Hepatic stellate cell (primary cell): ENCODE data around the gene FAM219A.
"Not testable (repeated sequence)": the region's sequence is repeated elsewhere in the genome, so short reads cannot be mapped to it uniquely, and the experiment has no call there.

Experiments
- DNase-seq: peaks from one replicate; pipeline ENCODE4 v3.0.0; 2011; ENCODE audit warnings: low spot score

FAM219A gene

DNA sequence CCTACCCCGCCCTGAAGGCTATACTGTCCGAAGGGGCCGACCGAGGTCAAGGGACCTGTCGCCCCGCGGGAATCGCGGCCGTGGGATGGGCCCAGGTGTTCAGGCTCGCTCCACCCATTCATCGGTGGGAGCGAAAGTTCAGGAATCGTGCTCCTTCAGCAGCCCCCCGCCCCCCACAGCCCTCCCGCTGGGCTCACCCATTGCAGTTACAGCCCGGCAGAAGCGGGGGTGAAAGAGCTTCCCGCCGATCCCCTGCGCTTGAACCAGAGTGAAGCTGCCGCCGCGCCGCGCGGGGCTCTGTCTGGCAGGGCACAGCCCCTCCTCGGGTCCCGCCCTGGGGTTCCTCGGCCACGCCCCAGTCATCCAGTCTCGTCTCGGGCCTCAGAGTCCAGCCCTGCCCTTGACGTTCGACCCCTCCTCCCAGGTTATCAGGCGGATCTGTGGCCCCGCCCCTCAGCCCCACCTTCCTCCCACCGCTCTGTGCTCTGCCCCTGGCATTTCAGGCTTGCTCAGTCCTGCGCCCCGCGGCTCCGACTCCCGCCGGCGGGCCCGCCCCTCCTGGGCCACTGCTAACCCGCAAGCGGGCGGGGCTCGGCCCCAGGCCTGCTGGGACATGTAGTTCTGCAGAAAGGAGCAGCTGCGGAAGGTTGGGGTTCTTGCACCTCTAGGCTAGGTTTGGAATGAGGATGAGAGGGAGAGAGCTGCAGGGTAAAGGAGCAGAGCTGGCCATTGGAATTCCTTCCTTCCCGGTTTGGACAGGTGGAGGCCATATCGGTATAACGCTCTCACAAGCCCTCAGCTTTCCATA lies 81.6 kb downstream of the FAM219A start, which contains the start of gene MYORG:
Gene MYORG (minus strand): TSS at position 303 of the 808 bp plus-strand sequence. CDS start 3,955 bp downstream, outside the sequence.
- peak; percentile 94 for DNase-seq

DNA sequence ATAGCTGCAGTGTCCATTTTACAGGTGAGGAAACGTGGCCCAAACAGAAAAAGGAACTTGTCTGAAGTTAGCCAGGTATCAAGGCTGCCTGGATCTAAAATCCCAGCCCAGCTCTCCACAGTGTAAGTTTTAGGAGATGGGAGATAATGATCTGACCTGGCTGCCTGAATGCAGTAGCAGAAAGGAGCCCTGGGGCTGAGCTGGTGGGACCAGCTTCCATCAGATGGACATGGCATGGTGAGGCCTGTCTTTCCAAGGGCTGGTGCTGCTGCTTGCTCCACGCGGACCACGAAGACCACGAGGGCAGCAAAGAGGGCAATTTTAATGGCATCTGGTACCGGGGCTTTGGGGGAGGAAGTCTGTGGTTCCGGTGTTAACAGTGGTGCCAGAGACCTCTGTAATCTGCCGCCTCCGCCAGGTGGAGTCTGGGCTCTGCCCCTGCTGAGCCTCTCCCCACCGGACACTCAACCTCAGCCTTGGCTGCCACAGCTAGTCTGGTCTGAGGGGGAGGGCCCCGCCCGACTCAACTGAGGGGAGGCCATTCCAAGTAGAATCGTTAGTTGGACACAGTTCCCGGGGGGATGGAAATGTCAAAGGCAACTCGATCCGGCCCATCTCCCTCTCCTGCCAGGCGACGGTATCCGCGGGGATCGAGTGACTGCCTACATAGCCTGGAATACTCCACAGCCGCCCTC lies 82.3 kb downstream of the FAM219A start:
- peak; percentile 55 for DNase-seq

DNA sequence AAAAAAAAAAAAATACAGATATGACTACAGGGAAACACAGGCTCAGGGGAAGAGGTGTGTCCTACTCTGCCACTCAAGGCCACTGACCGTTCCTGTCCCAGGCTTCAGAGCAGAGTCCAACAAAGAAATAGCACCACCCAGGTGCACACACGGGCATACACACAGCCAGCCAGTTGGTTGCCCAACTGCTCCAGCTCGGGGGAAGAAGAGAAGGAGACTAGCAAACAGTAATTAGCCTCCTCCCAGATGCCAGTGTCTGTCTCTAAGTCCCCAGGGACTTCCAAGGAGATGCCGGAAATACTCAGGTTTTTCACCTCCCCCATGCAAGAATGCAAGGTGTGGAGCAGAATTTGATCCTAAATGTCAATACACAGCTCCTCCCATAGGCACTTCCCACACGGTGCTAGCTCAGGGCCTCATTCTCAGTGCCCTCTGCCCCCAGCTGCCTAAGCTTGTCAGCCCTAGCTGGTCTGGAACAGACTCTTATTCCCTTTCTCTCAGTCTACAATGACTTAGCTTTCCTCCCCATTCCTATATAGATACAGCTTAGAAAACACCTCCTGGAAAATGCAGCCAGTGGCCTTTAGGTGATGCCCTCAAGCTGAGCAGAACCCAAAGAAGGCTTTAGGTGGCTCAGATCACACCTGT lies 83.3 kb downstream of the FAM219A start:
- DNase-seq = no peak

DNA sequence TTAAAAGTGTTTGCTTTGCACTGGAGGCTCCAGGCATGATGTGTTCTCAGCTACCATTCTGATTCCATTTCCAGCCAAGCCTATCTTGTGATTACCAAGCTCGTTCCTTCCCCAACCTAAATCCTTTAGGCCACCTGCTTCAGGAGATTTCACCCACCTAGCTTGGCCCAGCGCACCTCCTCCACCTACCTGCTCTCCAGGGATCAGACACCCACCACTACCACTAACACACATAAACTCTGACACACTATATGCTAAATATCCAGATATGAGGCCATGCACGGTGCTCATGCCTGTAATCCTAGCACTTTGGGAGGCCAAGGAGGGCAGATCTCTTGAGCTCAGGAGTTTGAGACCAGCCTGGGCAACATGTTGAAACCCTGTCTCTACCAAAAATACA lies 84.0 kb downstream of the FAM219A start:
- no peak for DNase-seq

DNA sequence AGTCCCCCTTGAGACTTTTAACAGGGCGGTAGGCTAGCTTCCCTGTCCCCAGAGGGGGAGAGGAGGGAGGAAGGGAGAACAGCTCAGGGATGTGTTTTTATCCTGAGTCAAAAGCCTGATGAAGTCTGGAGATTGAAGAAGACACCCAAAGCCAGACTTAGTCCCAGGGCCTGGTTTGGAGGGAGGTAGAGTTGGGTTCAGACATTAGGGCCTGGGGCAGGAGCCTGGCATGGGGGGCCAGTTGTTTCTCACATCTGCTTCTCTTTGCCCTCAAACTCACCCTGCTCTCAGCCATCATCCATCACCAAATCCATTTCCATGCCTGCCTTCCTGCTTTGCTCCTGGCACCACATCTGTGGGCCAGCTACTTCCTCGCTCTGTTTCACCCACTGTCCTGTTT lies 84.6 kb downstream of the FAM219A start:
- no peak for DNase-seq

DNA sequence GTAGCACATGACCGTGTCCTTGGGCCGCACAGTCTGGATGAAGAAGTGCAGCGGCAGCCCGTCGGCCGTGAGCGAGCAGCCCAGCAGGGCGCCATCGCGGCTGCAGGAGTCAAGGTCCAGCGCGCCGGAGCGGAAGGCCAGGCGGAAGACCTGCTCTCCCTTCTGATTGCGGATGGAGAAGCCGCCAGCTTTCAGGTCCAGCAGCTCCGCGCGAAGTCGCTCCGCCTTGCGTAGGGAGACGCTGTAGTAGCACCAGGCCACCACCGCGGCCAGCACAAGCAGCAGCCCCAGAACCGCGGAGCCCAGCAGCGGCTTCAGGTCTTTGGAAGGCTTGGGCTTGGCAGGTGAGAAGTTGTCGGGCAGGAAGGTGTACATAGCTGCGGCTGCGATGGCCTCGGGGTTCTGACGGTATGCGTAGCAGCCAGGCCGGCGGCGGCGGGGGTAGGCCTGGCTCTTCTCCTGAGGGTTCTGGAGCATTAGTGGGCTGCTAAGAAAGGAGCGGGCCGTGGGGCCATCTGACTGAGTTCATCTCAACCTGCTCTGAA lies 85.8 kb downstream of the FAM219A start:
- no peak for DNase-seq

DNA sequence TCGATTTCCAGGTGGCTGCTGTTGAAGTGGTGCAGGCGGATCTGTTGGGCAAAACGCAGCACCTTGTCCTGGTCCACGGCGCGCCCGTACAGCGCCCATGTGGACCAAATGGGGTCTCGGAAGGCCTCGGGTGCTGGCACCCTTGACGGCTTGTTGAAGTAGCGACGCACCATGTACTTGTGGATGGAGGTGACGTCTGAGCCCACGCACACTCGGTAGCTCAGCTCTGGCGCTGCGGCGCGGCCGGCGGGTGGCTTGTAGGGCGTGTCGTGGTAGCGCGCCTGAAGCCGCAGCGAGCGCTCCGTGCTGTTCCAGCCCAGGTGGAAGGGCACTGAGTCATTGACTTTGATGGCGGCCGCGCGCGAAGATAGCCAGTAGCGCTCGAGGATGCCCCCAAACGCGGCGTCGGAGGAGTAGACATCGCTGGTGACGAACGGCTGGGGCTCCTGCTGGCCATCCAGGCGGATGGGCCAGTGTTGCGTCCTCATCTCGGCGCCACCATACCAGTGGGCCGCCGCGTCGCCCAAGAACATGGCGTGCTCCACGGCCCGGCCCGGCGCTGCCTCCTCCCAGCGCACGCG lies 86.4 kb downstream of the FAM219A start:
- DNase-seq = no peak

DNA sequence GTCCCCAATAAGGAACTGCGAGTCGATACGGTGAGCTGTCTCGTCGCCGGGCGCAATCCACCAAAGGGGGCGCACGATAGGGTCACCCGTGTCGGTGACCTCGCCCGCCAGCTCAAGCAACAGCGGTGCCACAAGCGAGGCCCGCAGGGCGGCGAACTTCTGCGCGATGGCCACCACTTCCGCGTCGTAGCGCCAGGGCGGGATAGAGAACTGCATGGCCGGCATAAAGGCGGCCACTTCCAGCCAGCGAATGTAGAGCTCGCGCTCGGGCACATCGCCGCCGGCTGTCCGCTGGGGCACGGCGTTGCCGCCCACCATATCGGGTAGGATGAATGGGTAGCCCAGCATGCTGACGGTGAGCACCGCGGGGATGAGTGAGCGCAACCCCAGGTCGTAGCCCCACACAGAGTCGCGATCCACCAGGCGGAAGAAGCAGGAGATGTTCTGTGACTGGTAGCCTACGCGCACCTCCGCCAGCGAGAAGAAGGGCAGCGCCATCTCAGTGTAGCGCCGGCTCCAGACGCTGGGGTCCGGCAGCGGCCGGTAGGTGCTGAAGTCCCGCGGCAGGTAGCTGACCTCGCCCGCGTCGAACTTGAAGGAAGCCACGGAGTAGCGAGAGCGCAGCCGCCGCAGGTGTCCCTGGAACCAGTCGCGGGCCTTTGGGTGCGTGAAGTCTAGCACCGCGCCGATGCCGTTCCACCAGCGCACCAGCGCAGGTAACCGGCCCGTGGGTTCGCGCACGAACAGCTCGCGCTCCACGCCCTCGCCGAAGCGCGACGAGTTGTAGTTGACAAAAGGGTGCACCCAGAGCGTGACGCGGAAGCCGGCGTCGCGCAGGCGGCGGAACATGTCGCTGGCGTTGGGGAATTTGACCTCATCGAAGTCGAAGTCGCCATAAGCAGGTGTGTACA lies 87.1 kb downstream of the FAM219A start:
- no peak for DNase-seq

DNA sequence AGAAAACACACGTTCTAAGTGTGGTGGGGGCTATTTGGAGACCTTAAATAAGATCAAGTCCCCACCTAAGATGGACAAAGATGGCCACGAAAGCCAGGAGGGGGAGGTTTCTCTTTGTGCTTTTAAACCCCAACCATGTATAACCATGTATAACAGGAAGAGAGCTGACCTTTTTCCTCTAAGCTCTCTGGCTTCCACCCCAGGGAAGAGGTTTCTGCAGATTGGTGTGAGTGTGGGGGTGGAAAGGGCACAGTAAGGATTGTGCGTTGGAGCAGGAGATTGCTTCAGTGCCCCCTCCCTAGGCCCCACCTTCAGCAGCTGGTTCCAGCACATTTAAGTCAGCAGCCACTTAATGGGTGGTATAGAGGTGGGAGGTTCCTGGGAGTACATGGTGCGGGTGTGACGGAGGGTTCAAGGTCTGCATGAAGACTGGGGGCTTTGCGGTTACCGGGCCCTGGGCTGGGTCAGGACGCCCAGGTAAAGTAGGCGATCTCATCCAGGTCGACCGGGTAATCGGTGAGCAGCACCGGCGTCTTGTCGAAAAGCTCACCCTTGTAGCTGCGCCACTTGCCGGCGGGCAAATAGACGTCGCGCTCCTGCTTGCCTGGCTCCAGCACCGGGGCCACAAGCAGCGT lies 87.9 kb downstream of the FAM219A start:
- DNase-seq = no peak

DNA sequence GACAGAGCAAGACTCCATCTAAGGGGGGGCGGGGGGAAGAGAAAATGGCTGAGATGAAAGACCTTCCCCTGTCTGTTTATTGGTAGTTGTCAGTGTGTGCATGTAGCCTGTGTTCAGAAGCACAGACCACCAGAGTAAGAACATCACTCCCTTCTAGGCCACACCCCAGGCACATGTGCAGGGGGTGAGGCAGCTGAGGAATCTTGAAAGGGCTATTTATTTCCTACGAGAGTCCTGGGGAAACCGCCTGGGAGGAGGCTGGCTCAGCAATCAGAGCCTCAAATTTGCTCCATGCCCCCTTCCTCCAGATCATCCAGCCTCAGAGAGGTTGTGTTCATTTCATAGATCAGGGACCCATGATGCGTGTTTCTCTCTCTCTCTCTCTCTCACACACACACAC lies 88.7 kb downstream of the FAM219A start:
- DNase-seq = no peak

DNA sequence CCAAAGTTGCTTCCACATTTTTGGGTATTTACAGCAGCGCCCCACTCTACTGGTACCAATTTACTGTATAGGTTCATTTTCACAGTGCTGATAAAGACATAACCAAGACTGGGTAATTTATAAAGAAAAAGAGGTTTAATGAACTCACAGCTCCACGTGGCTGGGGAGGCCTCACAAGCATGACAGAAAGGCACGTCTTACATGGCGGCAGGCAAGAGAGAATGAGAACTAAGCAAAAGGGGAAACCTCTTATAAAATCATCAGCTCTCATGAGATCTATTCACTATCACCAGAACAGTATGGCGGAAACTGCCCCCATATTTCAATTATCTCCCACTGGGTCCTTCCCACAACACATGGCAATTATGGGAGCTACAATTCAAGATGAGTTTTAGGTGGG lies 89.6 kb downstream of the FAM219A start:
- DNase-seq = not testable (repeated sequence)

DNA sequence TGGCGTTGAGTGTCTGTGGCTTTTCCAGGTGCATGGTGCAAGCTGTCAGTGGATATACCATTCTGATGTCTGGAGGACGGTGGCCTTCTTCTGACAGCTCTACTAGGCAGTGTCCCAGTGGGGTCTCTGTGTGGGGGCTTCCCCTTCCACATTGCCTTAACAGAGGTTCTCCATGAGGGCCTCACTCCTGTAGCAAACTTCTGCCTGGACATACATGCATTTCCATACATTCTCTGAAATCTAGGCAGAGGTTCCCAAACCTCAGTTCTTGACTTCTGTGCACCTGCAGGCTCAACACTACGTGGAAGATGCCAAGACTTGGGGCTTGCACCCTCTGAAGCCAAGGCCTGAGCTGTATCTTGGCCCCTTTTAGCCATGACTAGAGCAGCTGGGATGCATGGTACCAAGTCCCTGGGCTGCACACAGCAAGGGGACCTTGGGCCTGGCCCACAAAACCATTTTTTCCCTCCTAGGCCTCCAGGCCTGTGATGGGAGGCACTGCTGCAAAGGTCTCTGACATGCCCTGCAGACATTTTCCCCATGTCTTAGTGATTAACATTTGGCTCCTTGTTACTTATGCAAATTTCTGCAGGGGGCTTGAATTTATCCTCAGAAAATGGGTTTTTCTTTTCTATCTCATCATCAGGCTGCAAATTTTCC lies 90.5 kb downstream of the FAM219A start:
- DNase-seq = not testable (repeated sequence)

DNA sequence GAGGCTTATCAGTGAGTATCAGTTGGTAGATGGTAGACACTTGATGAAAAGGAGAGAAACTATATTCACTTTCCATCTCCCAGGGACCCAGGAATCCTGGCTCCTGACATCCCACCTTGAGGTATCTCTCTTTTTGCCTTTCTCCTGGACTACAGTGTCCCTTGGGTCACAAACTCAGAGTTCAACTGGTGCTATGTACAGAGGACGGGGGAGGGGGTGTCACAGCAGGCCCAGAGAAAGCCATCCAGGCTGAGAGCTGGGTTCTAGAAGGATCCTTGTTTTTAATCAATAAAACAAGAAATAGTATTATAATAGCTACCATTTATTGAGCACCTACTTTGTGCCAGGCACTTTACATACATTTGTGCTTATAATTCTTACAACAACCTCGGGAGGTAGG lies 92.0 kb downstream of the FAM219A start:
- DNase-seq = no peak

DNA sequence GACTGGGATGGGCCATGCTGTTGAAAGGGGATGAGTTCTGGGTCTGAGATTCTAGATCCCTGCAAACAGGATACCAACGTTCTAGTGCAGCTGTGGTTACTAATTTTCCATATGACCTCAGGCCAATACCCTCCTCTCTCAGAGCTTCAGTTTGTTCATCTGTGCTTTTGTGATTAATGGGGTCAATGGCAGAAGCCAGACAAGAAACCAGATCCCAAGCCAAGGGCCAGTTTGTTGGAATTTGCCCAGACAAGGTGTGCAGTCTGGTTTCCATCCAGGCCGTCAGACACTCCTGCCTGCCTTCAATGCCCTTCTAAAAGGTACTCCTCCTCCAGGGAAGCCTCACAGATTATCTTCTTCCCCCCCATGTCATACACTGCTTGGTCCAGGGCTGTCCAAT lies 93.1 kb downstream of the FAM219A start:
- DNase-seq = no peak

DNA sequence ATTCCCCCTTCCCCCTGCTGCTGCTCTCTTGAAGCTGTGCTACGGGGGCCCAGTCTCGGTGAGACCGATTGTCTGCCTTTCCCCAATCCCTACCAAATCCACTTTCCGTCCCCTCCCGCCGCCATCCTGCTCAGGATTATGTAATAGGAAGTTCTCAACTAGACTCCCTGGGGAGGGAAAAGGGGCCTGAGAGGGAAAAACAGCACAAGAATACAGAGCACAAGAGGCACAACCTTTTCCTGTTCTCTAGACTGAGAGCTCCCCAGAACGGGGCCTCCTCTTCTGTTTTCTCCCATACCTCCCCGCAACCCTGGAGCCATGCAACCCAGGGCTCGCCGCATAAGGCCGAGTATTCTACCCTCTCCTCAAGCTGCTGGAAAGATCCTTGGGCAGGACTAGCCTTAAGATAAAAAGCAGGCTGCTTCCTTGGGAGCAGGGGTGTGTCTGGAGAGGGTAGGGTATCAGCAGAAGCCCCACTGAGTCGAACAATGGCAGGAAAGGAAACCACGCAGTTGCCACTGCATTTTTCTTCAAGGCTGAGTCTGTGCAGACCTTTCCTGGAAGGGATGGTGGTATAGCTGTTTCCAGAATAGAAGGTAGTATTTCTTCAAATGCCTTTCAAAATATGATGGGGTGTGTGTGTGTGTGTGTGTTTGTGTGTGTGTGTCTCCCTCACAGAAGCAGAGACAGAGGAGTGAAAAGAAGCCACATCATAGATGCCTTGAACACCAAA lies 94.6 kb downstream of the FAM219A start:
- DNase-seq = no peak

DNA sequence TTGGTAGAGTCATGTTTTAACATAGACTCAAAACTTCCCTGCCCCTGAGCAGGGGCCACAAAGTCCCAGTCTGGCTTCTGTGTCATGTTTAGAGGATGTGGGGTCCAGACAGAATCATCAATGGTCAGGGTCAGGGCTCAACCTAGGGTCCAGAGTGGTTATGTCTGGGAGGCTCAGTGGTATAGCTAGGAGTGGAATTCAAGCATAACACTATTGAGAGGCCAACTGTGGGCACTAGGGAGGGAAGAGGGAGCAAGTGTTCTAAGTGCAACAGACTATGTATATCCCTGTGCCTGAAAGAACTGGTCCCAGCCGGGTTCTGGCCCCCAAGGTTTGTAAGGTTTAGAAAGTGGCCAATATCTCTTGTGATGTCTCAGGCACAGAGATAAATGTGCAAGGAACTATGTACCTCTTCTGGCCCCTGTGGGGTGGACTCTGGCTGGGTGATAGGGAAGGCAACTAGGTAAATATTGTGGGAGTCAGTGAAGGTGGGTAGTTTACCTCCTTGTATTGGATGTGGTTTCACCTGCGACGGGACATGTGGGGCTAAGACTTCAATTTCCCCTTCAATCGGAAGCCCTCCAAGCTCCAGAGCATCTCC lies 95.7 kb downstream of the FAM219A start:
- no peak for DNase-seq

DNA sequence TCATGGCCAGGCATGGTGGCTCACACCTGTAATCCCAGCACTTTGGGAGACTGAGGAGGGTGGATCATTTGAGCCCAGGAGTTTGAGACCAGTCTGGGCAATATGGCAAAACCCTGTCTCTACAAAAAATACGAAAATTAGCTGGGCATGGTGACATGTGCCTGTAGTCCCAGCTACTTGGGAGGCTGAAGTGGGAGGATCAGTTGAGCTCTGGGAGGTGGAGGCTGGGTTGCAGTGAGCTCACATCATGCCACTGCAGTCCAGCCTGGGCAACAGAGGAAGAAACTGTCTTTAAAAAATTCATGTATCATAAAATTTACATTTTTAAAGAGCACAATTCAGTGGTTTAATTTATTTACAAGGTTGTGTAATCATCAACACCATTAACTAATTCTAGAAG lies 105.4 kb downstream of the FAM219A start:
- DNase-seq = not testable (repeated sequence)

DNA sequence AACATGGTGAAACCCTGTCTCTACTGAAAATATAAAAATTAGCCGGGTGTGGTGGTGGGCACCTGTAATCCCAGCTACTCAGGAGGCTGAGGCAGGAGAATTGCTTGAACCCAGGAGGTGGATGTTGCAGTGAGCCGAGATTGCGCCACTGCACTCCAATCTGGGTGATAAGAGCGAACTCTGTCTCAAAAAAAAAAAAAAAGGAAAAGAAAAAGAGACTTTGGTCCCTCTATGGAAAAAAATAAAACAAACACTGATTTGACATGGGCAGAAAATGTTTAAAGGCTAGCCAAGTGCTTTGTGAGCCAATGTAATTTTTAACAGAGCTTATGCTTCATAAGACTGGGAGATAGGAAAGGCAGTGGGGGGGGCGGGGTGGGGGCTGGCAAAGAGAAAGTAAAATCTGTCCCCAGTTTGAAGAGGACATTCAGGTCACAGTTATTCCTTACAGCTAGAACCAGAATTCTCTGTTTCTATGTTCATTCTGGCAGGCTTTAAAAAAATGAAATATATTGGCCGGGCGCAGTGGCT lies 106.2 kb downstream of the FAM219A start:
- DNase-seq = not testable (repeated sequence)

DNA sequence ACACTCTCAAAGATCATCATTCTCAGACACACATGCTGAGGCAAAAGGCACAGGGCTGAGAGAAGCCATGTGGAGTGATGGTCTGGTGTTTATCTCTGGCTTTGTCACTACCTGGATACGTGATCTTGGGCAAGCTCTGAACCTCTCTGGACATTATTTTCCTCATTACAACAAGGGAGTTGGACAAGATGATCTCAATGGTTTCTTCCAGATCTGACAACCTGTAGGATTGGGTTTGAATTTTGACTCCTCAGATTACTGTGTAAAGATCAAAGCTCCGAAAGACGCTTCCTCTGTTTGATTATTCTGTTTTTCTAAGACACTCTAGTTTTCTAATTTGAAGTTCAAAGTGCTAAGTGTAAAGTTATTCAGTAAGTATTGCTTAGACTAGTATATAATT lies 109.0 kb downstream of the FAM219A start:
- no peak for DNase-seq
